B cell (primary cell): ENCODE results near the gene ETV3L. TPM values are rescaled to one million over a fixed set of nuclear protein-coding genes. Genes with fewer than 3 reads are reported as not detected.

Experiments
- ATAC-seq: fragments of 200-7000 bp; cut with Tn5 transposase; one replicate; pipeline ENCODE4 v1.10.0; 2021; ENCODE audit warnings: low read depth, mild to moderate bottlenecking, moderate number of reproducible peaks, moderate library complexity
- CTCF ChIA-PET: fragments of 350-600 bp; sonication (Branson Sonifier 250); formaldehyde crosslinking; loops from one replicate; lab custom pipeline; 2021; ENCODE audit warnings: antibody characterized with exemption, inconsistent platforms; lab: Charles Lee
- POLR2A ChIA-PET: fragments of 350-600 bp; sonication (Branson Sonifier 250); formaldehyde crosslinking; loops from one replicate; lab custom pipeline; 2021; ENCODE audit warnings: antibody characterized with exemption; lab: Charles Lee
- DNase-seq: peaks from one replicate; pipeline ENCODE4 v3.0.0; 2013
- H2AFZ ChIP-seq: 2 replicates; pipeline ENCODE4 v1.6.1; 2012; ENCODE audit warnings: mild to moderate bottlenecking, low read depth, low read length; ENCODE audit not compliant: insufficient read depth, poor library complexity, severe bottlenecking
- H3K27ac ChIP-seq, 2 donors: 1 replicate in 1 of 2; 2 replicates in 1 of 2; pipeline ENCODE4 v1.5.1; 2012 to 2013; ENCODE audit warnings: low read length in 2 of 2, mild to moderate bottlenecking in 2 of 2, moderate library complexity in 1 of 2
- H3K27me3 ChIP-seq, 4 experiments: fragments of 200-600 bp in 1 of 4; sonication (generic) in 1 of 4; replicated peaks in 1 of 4; 1 replicate in 2 of 4; 2 replicates in 2 of 4; pipeline versions ENCODE4 v1.6.1 to v1.7.0; 2013 to 2016; ENCODE audit warnings: low read length in 3 of 4, mild to moderate bottlenecking in 2 of 4, mixed read lengths in 1 of 4, moderate library complexity in 1 of 4; ENCODE audit not compliant: insufficient read depth in 4 of 4, control insufficient read depth in 3 of 4; ENCODE audit errors: control extremely low read depth in 1 of 4
- H3K36me3 ChIP-seq, 2 experiments: replicated peaks in 1 of 2; 1 replicate in 1 of 2; 2 replicates in 1 of 2; pipeline versions ENCODE4 v1.6.1 to v1.7.1; 2013; ENCODE audit warnings: low read length in 1 of 2; ENCODE audit not compliant: insufficient read depth in 2 of 2, control insufficient read depth in 1 of 2; ENCODE audit errors: control extremely low read depth in 1 of 2, extremely low read depth in 1 of 2
- H3K4me1 ChIP-seq, 2 donors: fragments of 200-600 bp in 1 of 2; sonication (generic) in 1 of 2; 1 replicate in 1 of 2; 2 replicates in 1 of 2; pipeline versions ENCODE4 v1.5.1 to v1.6.1; 2013 to 2017; ENCODE audit warnings: low read length in 2 of 2; ENCODE audit not compliant: control insufficient read depth in 2 of 2, insufficient read depth in 2 of 2
- H3K4me2 ChIP-seq: replicated peaks from 2 replicates; pipeline ENCODE3; 2012; ENCODE audit warnings: mild to moderate bottlenecking, low read depth, low read length; ENCODE audit not compliant: poor library complexity, severe bottlenecking
- H3K4me3 ChIP-seq, 5 experiments: fragments of 200-600 bp in 1 of 5; sonication (generic) in 1 of 5; 1 replicate in 3 of 5; 2 replicates in 2 of 5; pipeline versions ENCODE4 v1.5.1 to v1.7.0; 2011 to 2016; ENCODE audit warnings: low read length in 4 of 5, mild to moderate bottlenecking in 4 of 5, low read depth in 2 of 5, control low read depth in 1 of 5, moderate library complexity in 1 of 5; ENCODE audit not compliant: insufficient read depth in 1 of 5; ENCODE audit errors: control extremely low read depth in 1 of 5, extremely low read depth in 1 of 5
- H3K79me2 ChIP-seq: fragments of 200-600 bp; sonication (generic); one replicate; pipeline ENCODE4 v1.6.0; 2016; ENCODE audit warnings: low read length; ENCODE audit not compliant: control insufficient read depth, insufficient read depth
- H3K9ac ChIP-seq: fragments of 200-600 bp; sonication (generic); 2 replicates; pipeline ENCODE4 v1.6.1; 2017; ENCODE audit warnings: mild to moderate bottlenecking, low read length, moderate library complexity
- H3K9me3 ChIP-seq, 3 donors: one replicate each; pipeline versions ENCODE4 v1.6.1 to v1.7.1; 2013; ENCODE audit warnings: low read length in 2 of 3; ENCODE audit not compliant: control insufficient read depth in 2 of 3, insufficient read depth in 1 of 3; ENCODE audit errors: control extremely low read depth in 1 of 3
- H4K20me1 ChIP-seq: 2 replicates; pipeline ENCODE4 v1.6.0; 2012; ENCODE audit warnings: mild to moderate bottlenecking, low read length; ENCODE audit not compliant: insufficient read depth, control insufficient read depth, poor library complexity, severe bottlenecking
- H3K27ac Mint-ChIP-seq: one replicate; pipeline ENCODE4 v1.8.0; 2021; ENCODE audit warnings: mixed read lengths
- H3K27me3 Mint-ChIP-seq: one replicate; pipeline ENCODE4 v1.8.0; 2021; ENCODE audit warnings: mixed read lengths
- H3K4me1 Mint-ChIP-seq: one replicate; pipeline ENCODE4 v1.8.0; 2021; ENCODE audit warnings: mixed read lengths
- H3K4me3 Mint-ChIP-seq: one replicate; pipeline ENCODE4 v1.8.0; 2021; ENCODE audit warnings: mixed read lengths
- H3K9me3 Mint-ChIP-seq: one replicate; pipeline ENCODE4 v1.8.0; 2022; ENCODE audit warnings: mixed read lengths; ENCODE audit not compliant: insufficient read depth
- CTCF ChIP-seq: fragments of 200-600 bp; IDR thresholded peaks from one replicate; pipeline ENCODE4 v1.8.0; 2022; ENCODE audit warnings: antibody characterized with exemption, mild to moderate bottlenecking
- EZH2 ChIP-seq: IDR thresholded peaks from 2 replicates; pipeline ENCODE4 v1.6.1; 2012; ENCODE audit warnings: borderline replicate concordance, low read depth, mild to moderate bottlenecking, moderate library complexity, low read length; ENCODE audit not compliant: insufficient read depth, poor library complexity, severe bottlenecking
- WGBS: methylation state at CpG from one replicate; pipeline ENCODE4 v1.1.5; 2013; ENCODE audit warnings: missing lambda C conversion rate; ENCODE audit not compliant: insufficient coverage; 5-methylcytosine and 5-hydroxymethylcytosine counted together
- intact Hi-C: fragments of 100-400 bp; cut with micrococcal nuclease; formaldehyde crosslinking; loops from one replicate; pipeline ENCODE4 v1.10.0; 2022
- polyA plus RNA-seq: library from polyadenylated mRNA; depleted of rRNA; stranded (reverse); fragments of >200 nt; gene quantifications from 2 replicates; pipeline ENCODE4 v1.2.3, GENCODE V29; 2012
- total RNA-seq, 2 donors: library from RNA; stranded (reverse); fragments of 120-200 nt in 1 of 2; gene quantifications; 1 replicate in 1 of 2; 2 replicates in 1 of 2; pipeline versions ENCODE4 v1.2.3 to v1.2.4, GENCODE V29; 2013 to 2022

The ETV3L gene
- total and polyA plus RNA-seq, 2 donors (not counting 1 experiment from before 2014, with no cell fraction given): not detected

GRCh38 chr1:157096881-157097280 is 2.7 kb downstream of the ETV3L start:
- no peaks in the 10 kb centered on the region for H4K20me1 ChIP-seq
- H3K36me3 ChIP-seq: no peaks in the 10 kb centered on the region
- no peak overlapping the region for H3K4me3 ChIP-seq
- 0% methylated on average over 1 of the region's 6 CpGs for WGBS
- no peaks in the 10 kb centered on the region for H3K4me1 ChIP-seq
- H3K27me3 Mint-ChIP-seq: peaks cover 14% of the 10 kb centered on the region
- no peak overlapping the region for H3K4me3 Mint-ChIP-seq
- H3K4me2 ChIP-seq: no peak overlapping the region
- no peak overlapping the region for H2AFZ ChIP-seq
- DNase-seq (no peak), ATAC-seq (no peak)
- H3K27ac ChIP-seq: no peak overlapping the region
- ChIA-PET CTCF (no interaction called here), POLR2A (no interaction called here)
- no peak overlapping the region for H3K9ac ChIP-seq
- no peaks in the 10 kb centered on the region for H3K79me2 ChIP-seq
- no peak overlapping the region for H3K27ac Mint-ChIP-seq
- H3K9me3 ChIP-seq: no peaks in the 10 kb centered on the region
- H3K27me3 ChIP-seq: no peaks in the 10 kb centered on the region
- no peak for TF ChIP-seq EZH2
- TF ChIP-seq CTCF: no peak
- H3K4me1 Mint-ChIP-seq: no peaks in the 10 kb centered on the region
- intact Hi-C loops: no loop called here
- H3K9me3 Mint-ChIP-seq: no peaks in the 10 kb centered on the region

- Histone ChIP-seq H3K79me2 (no peaks in the 10 kb centered on the region), H3K27me3 (peaks cover 0 to 5% (median 0%) of the 10 kb centered on the region in 4 experiments), H3K36me3 (no peaks in the 10 kb centered on the region), H3K9ac (no peak overlapping the region), H3K4me1 (no peaks in the 10 kb centered on the region), H3K9me3 (no peaks in the 10 kb centered on the region), H3K4me2 (no peak overlapping the region), H3K4me3 (no peak overlapping the region), H4K20me1 (no peaks in the 10 kb centered on the region), H3K27ac (no peak overlapping the region), H2AFZ (no peak overlapping the region)
- no peaks in the 10 kb centered on the region for H3K9me3 Mint-ChIP-seq
- intact Hi-C loops: no loop called here
- WGBS: 100% methylated on average over 1 of the region's 2 CpGs
- TF ChIP-seq CTCF (no peak), EZH2 (no peak)
- CTCF ChIA-PET: interaction anchor here (1.1 to 4.2 kb wide), 2 partner anchors 9 to 60 kb away, joined by 3 to 29 read pairs; no protein-coding TSS in a partner anchor
- peaks cover 8% of the 10 kb centered on the region for H3K27me3 Mint-ChIP-seq
- no peak overlapping the region for H3K27ac Mint-ChIP-seq
- no peak overlapping the region for H3K4me3 Mint-ChIP-seq
- DNase-seq: no peak
- no peaks in the 10 kb centered on the region for H3K4me1 Mint-ChIP-seq
- no peak for ATAC-seq
- POLR2A ChIA-PET: no interaction called here
Measured at GRCh38 chr1:157095551-157095950, 4.1 kb downstream of the ETV3L start.
